NT2/D1 (cell line): ENCODE measurements around the gene NSD1.

ENCODE experiments used
- DNase-seq: peaks from one replicate; pipeline ENCODE4 v3.0.0-alpha.2; 2011; ENCODE audit warnings: low read depth, low spot score
- H3K27me3 ChIP-seq: 2 replicates; pipeline ENCODE4 v1.6.0; 2011; ENCODE audit warnings: mild to moderate bottlenecking; ENCODE audit not compliant: insufficient read length, insufficient read depth
- H3K36me3 ChIP-seq: 2 replicates; pipeline ENCODE4 v1.6.1; 2011; ENCODE audit warnings: mild to moderate bottlenecking, low read length, mixed read lengths; ENCODE audit not compliant: insufficient read depth, insufficient read length
- H3K4me1 ChIP-seq: 2 replicates; pipeline ENCODE4 v1.5.1; 2011; ENCODE audit not compliant: insufficient read depth, insufficient read length
- H3K4me3 ChIP-seq: 2 replicates; pipeline ENCODE4 v1.5.1; 2011; ENCODE audit warnings: low read depth; ENCODE audit not compliant: insufficient read length
- H3K9ac ChIP-seq: 2 replicates; pipeline ENCODE4 v1.6.0; 2011; ENCODE audit warnings: low read depth; ENCODE audit not compliant: insufficient read length
- H3K9me3 ChIP-seq: 2 replicates; pipeline ENCODE4 v1.5.1; 2011; ENCODE audit warnings: mild to moderate bottlenecking, low read length; ENCODE audit not compliant: insufficient read depth
- SUZ12 ChIP-seq: IDR thresholded peaks from 2 replicates; pipeline ENCODE4 v1.6.1; 2011; ENCODE audit not compliant: insufficient read length, insufficient read depth; ENCODE audit errors: extremely low read depth
- YY1 ChIP-seq: IDR thresholded peaks from 2 replicates; pipeline ENCODE4 v1.6.1; 2011; ENCODE audit not compliant: insufficient read length, insufficient read depth
- ZNF274 ChIP-seq: IDR thresholded peaks from 2 replicates; pipeline ENCODE4 v1.6.1; 2011; ENCODE audit warnings: mild to moderate bottlenecking, low read depth, low read length

Gene NSD1

DNA sequence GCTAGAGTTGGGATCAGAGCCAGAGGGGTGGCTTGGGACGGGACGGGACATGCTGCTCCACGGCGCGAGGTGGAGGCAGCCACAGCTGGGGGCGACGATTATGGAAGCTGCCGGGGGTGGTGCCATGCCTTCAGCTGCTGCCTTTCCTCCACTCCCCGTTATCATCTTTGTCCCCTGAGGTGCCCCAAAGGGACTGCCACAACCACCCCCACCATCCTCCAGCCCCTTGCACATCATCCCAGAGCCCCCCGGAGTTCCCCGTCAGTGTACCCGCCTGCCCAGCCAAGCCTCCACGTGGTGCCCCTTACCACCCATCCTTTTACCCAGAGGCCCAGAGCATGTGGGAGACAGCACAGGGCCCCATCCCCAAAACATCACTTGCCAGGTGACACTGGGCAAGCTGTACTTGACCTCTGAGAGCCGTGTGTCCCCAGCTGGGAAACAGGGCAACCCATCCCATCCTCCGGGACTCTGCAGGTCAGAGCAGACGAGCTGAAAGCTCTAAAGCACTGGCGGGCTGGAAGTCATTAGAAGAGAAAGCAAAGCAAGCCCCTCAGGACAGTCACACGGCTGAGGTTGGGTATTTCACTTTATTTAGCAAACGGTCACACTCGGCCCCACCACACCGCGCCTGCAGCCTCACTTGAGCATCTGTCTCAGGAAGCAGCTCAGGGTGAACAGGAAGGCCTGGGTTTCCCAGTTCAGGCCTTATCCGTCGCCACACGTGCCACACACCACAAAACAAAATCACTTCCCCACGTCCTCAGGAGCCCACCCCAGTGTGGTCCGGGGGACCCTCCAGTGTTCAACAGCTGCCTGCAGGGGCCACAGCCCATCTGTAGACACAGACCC lies 197.6 kb downstream of the NSD1 start:
- Histone ChIP-seq H3K4me3 (no peak overlapping the region), H3K27me3 (no peaks in the 10 kb centered on the region), H3K36me3 (peaks cover 69% of the 10 kb centered on the region), H3K4me1 (no peaks in the 10 kb centered on the region), H3K9ac (no peak overlapping the region), H3K9me3 (no peaks in the 10 kb centered on the region)
- DNase-seq, result no peak
- TF ChIP-seq SUZ12 (no peak), YY1 (no peak), ZNF274 (no peak)

- Histone ChIP-seq H3K27me3 (no peaks in the 10 kb centered on the region), H3K9ac (peak overlapping the region; percentile 56), H3K4me3 (no peak overlapping the region), H3K36me3 (peaks cover 80% of the 10 kb centered on the region), H3K4me1 (peaks cover 3% of the 10 kb centered on the region), H3K9me3 (no peaks in the 10 kb centered on the region)
- no peak for TF ChIP-seq YY1
- no peak for TF ChIP-seq SUZ12
- TF ChIP-seq ZNF274, result no peak
- no peak for DNase-seq
Observed at GRCh38 chr5:177332031-177332895, 198.7 kb downstream of the NSD1 start.

- Histone ChIP-seq H3K27me3 (no peaks in the 10 kb centered on the region), H3K36me3 (peaks cover 86% of the 10 kb centered on the region), H3K9me3 (no peaks in the 10 kb centered on the region), H3K4me1 (peaks cover 3% of the 10 kb centered on the region), H3K4me3 (no peak overlapping the region), H3K9ac (no peak overlapping the region)
- TF ChIP-seq YY1 (no peak), SUZ12 (no peak), ZNF274 (no peak)
- no peak for DNase-seq
Observed at GRCh38 chr5:177332896-177333260, 199.3 kb downstream of the NSD1 start.

GRCh38 chr5:177333420-177334154 lies 200.0 kb downstream of the NSD1 start:
- H3K4me3 ChIP-seq, result no peak overlapping the region
- no peak overlapping the region for H3K9ac ChIP-seq
- H3K27me3 ChIP-seq, result no peaks in the 10 kb centered on the region
- H3K9me3 ChIP-seq, result no peaks in the 10 kb centered on the region
- H3K4me1 ChIP-seq, result peaks cover 3% of the 10 kb centered on the region
- TF ChIP-seq YY1 (no peak), ZNF274 (no peak), SUZ12 (no peak)
- no peak for DNase-seq
- peaks cover 93% of the 10 kb centered on the region for H3K36me3 ChIP-seq

GRCh38 chr5:177334155-177334551 lies 200.6 kb downstream of the NSD1 start:
- TF ChIP-seq ZNF274, result no peak
- no peak for TF ChIP-seq SUZ12
- no peak for TF ChIP-seq YY1
- Histone ChIP-seq H3K27me3 (no peaks in the 10 kb centered on the region), H3K4me1 (peaks cover 3% of the 10 kb centered on the region), H3K36me3 (peaks cover 96% of the 10 kb centered on the region), H3K9ac (no peak overlapping the region), H3K9me3 (no peaks in the 10 kb centered on the region), H3K4me3 (no peak overlapping the region)
- DNase-seq, result no peak

GRCh38 chr5:177334781-177335700 lies 201.5 kb downstream of the NSD1 start:
- TF ChIP-seq YY1 (no peak), SUZ12 (no peak), ZNF274 (no peak)
- Histone ChIP-seq H3K9me3 (no peaks in the 10 kb centered on the region), H3K4me3 (no peak overlapping the region), H3K4me1 (peaks cover 3% of the 10 kb centered on the region), H3K27me3 (no peaks in the 10 kb centered on the region), H3K36me3 (peaks cover 97% of the 10 kb centered on the region), H3K9ac (no peak overlapping the region)
- DNase-seq, result no peak
